Hypothalamus (tissue), 51 donors: ENCODE results near the gene HSPB8.

ENCODE experiments used
- DNase-seq, 51 donors: peaks; one replicate each; lab custom pipeline; 2025; lab: John Stamatoyannopoulos, UW

Gene HSPB8

DNA sequence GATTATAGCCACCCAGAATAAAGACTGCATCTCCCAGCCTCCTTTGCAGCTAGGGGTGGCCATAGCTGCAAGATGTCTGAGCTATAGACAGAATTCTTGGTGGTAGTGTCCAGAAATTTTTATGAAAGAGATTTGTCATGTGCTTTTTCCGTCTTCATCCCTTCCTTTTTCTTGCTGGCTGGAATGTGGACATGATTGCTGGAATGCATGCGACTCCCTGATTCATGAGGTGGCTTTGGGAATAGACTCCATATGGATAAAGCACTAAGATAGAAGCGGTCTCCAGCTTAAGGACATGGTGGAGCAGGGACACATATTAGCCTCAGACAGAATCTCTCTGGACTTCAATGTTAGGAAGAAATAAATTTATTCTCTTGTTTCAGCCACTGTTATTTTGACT is 10.0 kb upstream of the HSPB8 start:
- DNase-seq: no peak

DNA sequence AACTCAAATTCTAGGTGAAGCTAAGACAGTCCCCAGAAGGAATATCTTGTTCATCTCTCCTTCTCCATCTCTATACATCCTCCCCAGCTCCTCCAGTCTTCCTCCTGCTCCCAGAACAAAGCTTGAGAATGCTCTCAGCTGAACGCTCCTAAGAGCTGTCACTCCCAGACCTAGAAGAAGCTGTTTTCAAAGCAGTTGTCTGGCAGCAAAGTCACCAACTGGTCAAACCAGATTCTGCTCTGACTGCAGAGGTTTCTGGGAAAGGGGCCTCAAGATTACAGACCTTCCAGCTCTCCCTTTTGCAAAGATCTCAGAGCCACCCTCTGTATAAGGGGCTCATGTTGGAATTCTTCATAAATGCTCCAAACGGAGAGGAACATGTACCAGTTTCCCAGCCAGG is 9.6 kb upstream of the HSPB8 start:
- DNase-seq: no peak

DNA sequence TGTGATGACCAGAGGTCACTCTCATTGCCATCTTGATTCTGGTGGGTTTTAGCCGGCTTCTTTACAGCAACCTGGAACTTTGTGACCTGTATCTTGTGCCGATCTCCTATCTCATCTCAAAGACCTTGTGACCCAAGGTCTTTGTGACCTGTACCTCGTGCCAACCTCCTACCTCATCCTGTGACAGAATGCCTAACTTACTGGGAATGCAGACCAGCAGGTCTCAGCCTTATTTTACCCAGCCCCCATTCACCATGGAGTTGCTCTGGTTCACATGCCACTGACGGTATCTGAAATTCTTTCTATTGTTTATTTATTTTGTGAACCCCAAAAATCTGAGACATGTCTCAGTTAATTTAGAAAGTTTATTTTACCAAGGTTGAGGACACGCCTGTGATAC is 7.4 kb upstream of the HSPB8 start:
- DNase-seq: no peak

DNA sequence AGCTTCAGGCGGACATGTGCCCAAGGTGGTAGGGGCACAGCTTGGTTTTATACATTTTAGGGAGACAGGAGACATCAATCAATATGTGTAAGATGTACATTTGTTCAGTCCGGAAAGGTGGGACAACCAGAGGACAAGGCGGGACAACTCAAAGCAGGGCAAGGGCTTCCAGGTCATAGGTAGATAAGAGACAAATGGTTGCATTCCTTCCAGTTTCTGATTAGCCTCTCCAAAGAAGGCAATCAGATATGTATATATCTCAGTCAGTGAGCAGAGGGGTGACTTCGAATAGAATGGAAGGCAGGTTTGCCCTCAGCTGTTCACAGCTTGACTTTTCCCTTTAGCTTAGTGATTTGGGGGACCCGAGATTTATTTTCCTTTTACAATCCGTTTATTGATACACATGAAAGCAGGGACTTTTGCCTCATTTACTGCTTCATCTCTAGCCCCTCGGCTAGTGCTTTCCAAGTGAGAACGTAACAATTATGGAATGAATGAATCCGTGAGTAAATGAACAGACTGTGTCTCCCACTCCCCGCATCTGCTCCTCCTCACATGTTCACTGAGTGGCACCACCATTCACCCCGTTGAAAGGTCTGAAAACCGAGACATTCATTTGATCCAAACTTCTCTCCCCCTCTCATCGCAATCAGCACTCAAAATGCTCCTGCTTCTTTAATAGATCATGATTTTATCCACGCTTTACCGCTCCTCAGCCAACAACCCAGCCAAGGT is 6.9 kb upstream of the HSPB8 start:
- DNase-seq: no peak

DNA sequence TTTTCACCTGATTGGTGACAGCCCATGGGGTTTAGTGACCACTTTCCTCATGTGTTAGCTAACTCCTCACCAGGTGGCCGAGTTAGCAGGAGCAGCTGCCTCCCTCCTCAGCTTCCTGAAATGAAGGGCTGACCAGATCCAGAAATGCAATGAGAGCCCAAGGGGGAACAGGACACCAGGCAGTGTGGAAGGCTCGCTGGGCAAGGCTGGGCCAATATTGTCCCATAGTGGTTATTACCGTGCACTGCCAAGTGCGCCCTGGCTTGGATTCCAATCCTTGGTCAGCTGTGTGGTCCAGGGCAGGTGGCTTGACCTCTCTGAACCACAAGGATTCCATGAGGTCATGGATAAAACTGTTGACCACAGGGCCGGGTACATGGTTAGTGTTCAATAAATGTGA is 3.6 kb upstream of the HSPB8 start:
- DNase-seq: no peak

DNA sequence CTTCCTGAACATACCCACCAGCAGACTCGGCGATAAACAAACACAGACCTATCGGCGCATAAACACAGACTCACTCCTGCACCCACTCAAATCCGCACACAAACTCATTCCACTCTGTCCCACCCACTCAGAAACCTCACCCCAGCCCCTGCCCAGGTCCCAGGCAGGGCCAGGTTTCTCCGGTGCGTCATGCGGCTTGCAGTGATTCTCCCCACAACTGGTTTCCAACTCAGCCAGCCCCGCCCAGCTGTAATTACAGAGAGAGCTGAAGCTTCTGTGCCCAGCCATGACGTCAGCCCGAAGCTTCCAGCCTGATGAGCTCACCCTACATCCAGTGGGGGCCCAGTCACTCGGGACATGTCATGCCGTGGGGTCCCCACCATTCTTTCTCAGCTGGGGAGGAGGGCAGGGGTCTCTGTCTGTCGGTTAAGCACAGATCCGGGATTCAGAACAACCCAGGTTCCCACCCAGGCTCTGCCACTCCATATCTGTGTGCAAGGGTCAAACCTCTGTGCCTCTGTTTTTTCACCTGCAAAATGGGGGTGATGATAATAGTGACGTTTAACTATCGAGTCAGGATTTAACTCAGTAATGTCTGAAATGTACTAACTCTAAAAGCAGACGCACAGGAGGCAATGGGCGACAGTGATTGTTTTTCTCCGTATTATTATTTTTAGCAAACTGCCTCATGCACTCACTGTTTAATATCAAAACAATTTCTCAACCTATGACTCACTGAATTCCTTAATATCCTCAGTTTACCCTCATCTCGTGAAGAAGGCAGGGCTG is 2.3 kb upstream of the HSPB8 start:
- DNase-seq: peak in 37 of 51 donors; percentile 5 to 77 (median 43)

DNA sequence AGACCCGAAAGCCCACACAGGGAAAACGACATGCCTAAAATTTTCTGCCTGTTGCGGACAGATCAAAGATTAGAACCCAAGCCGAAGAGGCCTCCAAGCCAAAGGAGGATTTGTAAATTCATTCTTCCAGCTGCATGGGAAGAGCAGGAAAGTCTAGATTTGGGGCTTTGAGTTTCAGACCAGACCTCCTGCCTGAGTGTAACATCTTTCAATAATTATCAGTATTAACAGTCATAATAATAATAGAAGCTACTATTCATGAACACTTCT is 1.7 kb upstream of the HSPB8 start:
- no peak for DNase-seq

DNA sequence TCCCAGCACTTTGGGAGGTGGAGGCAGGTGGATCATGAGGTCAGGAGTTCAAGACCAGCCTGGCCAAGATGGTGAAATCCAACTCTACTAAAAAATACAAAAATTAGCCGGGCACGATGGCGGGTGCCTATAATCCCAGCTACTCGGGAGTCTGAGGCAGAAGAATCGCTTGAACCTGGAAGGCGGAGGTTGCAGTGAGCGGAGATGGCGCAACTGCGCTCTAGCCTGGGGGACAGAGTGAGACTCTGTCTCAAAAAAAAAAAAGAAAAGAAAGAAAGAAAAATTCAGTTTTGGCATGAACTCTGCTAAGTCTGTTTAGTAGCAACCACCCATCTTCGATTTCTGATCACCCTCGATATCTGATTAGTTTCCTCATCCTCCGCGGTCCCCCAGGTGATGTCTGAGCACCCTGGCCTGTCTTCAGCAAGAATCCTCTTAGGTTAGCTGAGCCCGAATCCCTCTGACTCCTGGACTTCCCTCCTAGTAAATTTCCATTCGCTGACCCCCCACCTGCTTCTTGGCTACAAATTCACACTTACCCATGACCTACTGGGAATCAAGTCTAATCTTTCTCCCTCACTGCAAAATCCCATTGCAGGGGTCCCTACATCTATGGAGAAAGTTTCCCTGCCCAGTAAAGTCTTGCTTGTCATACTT is 879 bp upstream of the HSPB8 start:
- DNase-seq: no peak

DNA sequence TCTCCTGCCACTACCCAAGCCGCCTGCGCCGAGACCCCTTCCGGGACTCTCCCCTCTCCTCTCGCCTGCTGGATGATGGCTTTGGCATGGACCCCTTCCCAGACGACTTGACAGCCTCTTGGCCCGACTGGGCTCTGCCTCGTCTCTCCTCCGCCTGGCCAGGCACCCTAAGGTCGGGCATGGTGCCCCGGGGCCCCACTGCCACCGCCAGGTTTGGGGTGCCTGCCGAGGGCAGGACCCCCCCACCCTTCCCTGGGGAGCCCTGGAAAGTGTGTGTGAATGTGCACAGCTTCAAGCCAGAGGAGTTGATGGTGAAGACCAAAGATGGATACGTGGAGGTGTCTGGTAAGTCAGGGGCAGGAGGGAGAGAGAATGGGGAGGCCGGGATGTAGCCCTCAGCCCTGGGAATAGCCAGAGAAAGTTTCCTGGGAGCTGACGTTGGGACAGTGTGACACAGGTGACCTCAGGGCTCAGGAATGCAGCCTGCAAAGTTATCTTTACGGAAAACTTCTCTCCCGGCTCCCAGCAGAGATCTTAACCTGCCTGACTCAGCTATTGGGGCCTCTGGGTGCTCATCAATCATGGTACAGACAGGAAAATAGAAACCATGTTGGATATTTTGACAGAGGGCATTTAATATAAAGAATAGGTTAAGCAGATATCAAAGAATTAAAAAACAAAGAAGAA is 747 bp downstream of the HSPB8 start:
- DNase-seq: peak in 1 of 51 donors; percentile 14

DNA sequence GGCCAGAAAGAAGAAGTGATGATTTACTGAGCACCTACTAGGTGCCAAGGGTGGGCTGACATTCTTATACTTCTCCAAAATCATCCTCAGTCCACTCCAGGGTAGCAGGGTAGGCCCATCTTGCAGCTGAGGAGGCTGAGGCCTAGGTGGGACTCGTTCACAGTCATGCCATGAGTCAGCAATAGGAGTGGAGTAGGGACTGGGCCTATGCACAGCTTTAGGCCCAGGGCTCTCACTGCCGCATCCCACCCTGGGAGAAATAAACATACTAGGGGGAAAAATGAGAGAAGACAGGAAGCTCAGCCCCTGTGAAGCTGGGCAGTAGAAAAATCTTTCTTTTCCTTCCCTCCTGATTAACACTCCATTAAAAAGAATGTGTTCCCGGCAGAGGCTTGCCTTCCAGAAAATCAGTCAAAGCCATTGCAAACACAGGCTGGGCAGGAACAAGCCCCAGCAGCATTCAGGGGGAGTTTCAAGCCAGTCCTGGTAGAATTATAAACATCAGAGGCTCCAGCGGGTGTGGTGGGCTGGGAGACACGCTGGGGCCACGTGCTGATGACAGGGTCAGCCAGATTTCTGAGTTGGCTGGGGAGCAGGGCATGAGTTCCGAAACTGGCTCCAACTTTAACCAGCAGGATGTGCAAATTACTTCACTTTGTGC is 1.8 kb downstream of the HSPB8 start:
- DNase-seq: peak in 17 of 51 donors; percentile 4 to 37 (median 16)

DNA sequence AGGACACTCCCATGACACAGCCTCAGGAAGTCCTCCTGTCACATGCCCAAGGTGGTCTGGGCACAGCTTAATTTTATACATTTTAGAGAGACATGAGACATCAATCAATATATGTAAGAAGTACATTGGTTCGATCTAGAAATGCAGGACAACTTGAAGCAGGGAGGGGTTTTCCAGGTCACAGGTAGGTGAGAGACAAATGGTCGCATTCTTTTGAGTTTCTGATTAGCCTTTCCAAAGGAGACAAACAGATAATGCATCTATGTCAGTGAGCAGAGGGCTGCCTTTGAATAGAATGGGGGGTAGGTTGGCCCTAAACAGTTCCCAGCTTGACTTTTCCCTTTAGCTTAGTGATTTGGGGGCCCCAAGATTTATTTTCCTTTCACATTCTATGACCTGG is 2.5 kb downstream of the HSPB8 start:
- no peak for DNase-seq

DNA sequence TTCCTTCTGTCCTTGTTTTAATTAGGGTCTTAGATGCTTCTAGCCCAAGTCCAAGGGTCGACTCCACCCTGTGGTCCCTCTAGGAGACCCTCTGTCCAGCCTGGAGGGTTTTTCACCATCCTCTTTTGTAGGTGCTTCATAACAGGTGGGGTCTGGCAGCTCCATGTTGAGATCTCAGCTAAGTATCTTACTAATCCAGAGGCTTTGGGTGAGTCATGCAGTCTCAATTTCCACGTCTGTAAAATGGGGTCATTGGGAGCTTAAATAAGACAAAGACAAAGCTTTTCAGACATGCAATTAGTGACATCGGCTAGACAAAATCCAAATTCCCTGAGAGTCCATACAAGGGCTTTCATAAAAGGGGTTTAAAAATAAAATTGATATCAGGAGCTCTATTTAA is 3.2 kb downstream of the HSPB8 start:
- DNase-seq: no peak

DNA sequence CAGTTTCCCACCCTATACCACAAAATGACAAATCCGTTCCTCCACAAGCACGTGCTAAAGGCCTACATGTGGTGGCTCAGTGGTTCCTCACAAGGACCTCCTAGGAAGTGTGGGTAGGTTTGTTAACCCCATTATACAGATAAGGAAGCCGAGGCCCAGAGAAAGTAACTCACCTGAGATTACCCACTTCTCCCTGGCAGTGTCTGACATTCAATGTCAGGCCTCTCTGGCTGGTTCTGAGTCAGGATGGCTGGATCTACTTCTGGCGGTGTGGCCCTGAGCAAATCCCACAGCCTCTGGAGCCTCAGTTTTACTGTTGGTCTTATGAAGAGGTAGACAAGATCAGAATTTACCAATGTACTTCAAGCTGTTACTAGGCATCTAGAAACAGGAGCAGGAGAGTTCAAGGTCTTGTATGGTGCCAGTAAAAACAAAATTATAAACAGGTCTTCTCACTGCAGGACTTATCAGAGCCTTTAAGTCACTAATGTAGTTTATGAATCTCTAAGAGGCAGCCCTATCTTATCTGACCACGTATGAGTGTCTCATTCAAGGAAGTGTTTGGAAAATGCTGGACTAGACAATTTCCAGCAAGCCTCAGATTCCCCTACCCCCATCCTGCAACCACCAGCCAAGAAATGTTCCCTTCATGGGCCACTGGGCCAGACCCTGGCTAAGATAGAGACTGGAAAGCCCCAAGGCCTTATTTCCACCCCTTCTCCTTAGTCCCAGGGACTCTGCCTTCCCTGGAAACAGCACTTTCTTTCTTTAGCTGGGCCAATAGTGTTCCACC is 4.2 kb downstream of the HSPB8 start:
- peak in 20 of 51 donors; percentile 8 to 43 (median 21) for DNase-seq

DNA sequence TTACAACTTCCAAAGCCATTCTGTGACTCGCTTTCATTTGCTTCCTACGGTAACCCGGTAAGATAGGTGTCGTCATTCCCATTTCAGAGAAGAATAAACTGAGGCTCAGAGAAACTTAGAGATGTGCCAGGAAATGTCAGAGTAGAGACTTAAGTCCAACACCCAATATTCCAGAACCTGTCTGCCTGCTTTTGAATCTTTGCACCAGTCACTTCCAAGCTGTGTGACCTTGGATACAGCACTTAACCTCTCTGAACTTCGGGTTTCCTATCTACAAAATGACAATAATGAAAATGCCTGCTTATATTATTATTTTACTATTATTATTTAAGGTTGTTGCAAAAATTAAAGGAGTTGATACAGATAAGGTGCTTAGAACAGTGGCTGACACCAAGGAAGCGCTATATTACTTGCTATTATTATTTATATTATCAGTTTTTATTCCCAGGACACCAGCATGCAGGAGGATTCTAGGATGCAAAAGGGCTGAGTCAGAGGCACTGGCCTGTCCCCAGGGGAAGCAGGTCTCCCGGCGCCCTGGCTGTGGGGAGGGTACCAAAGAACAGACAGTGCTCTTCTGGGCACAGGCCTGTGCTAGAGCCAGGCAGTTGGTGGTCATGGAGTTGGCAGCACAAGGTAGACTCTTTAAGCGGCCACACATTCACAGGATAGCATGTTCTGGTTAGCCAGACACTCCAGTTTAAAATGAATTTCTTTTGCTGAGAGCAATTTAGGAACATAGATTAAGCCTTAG is 5.4 kb downstream of the HSPB8 start:
- DNase-seq: peak in 26 of 51 donors; percentile 3 to 62 (median 20)

DNA sequence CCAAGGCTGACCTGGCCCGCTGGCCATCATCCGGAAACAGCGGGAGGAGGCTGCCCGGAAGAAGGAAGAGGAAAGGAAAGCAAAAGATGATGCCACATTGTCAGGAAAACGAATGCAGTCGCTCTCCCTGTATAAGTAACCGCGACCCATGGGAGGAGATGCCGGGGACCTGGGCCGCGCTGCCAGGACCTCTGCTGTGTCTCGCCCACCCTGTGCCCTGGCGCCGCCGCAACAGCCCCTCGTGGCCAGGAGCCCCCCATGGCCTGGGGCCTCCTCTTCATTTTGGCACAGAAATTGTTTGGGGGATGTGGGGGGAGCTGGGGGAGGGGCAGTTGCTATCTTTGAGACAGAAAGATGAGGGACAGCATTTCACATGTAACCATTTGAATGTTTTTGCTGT is 16.5 kb downstream of the HSPB8 start:
- no peak for DNase-seq

DNA sequence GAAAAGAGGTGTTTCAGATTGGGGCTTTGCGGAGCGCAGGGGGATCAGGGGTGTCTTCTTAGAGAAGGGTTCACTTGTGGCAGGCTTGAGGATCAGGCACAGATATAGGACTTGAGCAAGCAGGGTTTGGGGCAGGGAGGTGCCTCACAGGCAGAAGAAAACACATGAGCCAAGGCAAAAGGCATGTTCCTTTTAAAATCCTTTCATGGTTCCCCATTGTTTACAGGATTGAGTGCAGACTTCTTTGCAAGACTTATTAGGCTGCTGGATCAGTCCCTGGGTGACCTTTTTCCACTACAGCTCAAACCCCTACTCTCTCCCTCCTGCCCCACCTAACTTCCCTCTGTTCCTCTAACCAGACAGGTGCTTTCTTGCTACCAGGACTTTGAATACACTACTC is 19.7 kb downstream of the HSPB8 start:
- DNase-seq: no peak

DNA sequence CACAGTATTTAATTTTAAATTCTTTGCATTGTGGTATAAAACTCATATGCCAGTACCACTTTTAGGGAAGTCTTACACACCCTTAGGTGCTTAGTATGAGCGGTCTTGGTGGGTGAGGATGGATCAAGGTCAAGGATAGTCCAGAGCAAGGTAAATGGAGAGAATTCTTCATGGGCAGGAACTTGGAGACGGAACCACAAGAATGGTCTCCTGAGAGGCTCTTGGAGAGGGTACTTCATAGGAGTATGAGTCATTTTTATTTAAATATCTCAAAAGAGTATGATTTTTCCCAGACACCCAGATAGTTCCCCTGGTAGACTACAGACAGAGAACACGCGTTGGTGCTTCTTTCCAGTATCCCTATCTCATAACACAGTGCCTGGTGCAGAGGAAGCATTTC is 21.9 kb downstream of the HSPB8 start:
- no peak for DNase-seq

DNA sequence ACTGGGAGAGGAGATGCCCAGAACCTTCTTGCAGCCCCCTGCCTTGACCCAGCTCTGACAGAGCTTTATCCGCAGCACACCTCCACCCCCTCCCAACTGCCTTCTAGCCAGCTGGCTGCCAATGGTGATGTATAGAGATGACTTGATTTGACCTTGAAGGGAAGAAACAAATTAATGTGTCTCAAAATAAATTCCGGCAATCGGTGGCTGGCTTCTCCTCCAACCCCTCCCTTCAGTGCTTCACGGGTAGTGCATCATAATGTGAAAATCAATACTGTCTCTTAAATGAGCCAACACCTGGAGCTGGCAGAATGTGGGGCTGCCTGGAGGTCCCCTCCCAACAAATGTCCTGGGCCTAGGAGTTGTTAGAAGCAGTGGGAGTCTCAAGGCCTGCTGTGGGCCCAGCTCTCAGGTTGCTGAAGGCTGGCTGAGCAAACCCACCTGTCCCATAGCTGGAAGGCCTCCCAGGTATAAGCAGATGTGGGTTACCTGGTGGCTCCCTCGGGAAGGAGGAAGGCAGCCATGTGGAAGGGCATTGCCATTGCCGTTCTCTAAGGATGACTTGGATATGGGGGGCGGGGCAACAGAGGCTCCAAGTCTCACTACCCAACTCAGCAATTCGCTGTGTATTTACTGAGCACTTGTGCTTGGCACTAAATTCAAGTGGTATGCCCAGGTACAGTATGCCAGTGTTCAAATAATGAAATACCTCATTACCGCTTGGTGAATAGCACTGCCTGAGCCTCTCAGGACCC is 23.2 kb downstream of the HSPB8 start:
- no peak for DNase-seq

DNA sequence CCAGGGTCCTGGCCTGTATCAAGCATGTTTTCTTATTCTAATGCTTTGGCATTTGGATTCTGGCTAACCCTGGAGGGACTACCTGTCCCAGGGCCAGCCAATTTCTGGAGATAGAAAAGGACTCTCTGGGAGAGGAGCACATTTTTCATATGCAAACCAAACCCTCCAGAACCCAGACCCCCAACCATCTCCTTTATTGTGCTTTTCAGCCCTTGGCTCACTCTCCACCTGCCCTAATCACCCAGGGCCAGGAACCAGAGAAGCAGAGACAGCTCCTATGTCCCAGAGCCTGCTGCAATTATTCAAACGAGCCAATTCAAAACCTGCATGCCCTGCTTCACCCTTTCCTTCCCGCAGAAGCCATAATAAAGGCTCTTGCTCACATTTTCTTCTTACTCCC is 23.8 kb downstream of the HSPB8 start:
- no peak for DNase-seq
